Measurements from ENCODE around the gene SLC25A18.

DNA sequence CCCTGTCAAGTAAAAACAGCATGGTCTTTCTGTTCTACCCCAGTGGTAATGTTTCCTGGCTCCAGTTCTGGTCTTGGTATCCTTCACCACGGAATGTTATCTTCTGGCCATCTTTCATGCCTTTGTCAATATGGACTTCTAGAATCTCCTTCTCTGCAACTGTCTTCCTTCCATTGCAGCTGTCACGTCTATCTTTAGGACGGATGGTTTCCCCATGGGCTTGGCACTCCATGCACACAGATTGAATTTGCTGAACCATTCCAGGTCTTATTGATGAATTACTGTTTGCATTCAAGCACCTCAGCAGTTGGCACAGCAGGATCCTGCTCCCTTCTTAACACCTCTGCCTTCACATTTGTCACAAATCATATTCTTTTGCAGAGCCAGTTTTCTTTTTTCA lies 44.9 kb upstream of the SLC25A18 start:
- TF ChIP-seq POLR2A (IDR thresholded peaks at IDR 0.05) (no peak), POLR2AphosphoS5 (IDR thresholded peaks at IDR 0.05) (no peak)
- TF ChIP-seq, protein P1, sequence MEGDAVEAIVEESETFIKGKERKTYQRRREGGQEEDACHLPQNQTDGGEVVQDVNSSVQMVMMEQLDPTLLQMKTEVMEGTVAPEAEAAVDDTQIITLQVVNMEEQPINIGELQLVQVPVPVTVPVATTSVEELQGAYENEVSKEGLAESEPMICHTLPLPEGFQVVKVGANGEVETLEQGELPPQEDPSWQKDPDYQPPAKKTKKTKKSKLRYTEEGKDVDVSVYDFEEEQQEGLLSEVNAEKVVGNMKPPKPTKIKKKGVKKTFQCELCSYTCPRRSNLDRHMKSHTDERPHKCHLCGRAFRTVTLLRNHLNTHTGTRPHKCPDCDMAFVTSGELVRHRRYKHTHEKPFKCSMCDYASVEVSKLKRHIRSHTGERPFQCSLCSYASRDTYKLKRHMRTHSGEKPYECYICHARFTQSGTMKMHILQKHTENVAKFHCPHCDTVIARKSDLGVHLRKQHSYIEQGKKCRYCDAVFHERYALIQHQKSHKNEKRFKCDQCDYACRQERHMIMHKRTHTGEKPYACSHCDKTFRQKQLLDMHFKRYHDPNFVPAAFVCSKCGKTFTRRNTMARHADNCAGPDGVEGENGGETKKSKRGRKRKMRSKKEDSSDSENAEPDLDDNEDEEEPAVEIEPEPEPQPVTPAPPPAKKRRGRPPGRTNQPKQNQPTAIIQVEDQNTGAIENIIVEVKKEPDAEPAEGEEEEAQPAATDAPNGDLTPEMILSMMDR (IDR thresholded peaks at IDR 0.05) = no peak

Measured in prostate gland (tissue), 2 donors.